H9 (cell line): ENCODE data around the gene RNASEL. TPM values are rescaled to one million over a fixed set of nuclear protein-coding genes. Genes with fewer than 3 reads are reported as not detected.

Source experiments
- DNase-seq: peaks from one replicate; pipeline ENCODE4 v3.0.0-alpha.2; 2017
- H2AFZ ChIP-seq: one replicate; pipeline ENCODE4 v1.6.1; 2013; ENCODE audit warnings: mild to moderate bottlenecking, low read length, control low read depth, moderate library complexity
- H2AK5ac ChIP-seq: 2 replicates; pipeline ENCODE4 v1.6.1; 2013; ENCODE audit warnings: low read length, control low read depth, mixed read lengths; ENCODE audit not compliant: insufficient read length
- H2BK120ac ChIP-seq: one replicate; pipeline ENCODE4 v1.6.1; 2013; ENCODE audit warnings: low read depth, mild to moderate bottlenecking, low read length, control low read depth, inconsistent platforms; ENCODE audit not compliant: poor library complexity, severe bottlenecking
- H2BK12ac ChIP-seq: 2 replicates; pipeline ENCODE4 v1.6.1; 2013; ENCODE audit warnings: low read length, control low read depth, mixed read lengths, low read depth; ENCODE audit not compliant: insufficient read length
- H2BK15ac ChIP-seq: 2 replicates; pipeline ENCODE4 v1.6.1; 2013; ENCODE audit warnings: low read depth, low read length, control low read depth
- H2BK20ac ChIP-seq: one replicate; pipeline ENCODE4 v1.6.1; 2013; ENCODE audit warnings: low read depth, mild to moderate bottlenecking, low read length, control low read depth, inconsistent platforms; ENCODE audit not compliant: poor library complexity, severe bottlenecking
- H2BK5ac ChIP-seq: 2 replicates; pipeline ENCODE4 v1.6.1; 2013; ENCODE audit warnings: low read length, control low read depth, mixed read lengths; ENCODE audit not compliant: insufficient read length
- H3K14ac ChIP-seq: 2 replicates; pipeline ENCODE4 v1.6.1; 2013; ENCODE audit warnings: low read length, control low read depth; ENCODE audit not compliant: insufficient read depth
- H3K18ac ChIP-seq: 2 replicates; pipeline ENCODE4 v1.6.1; 2013; ENCODE audit warnings: low read depth, mild to moderate bottlenecking, mixed read lengths, low read length, control low read depth; ENCODE audit not compliant: insufficient read length
- H3K23ac ChIP-seq: 2 replicates; pipeline ENCODE4 v1.6.1; 2013; ENCODE audit warnings: low read length, control low read depth, mixed read lengths, low read depth; ENCODE audit not compliant: insufficient read length
- H3K23me2 ChIP-seq: 2 replicates; pipeline ENCODE4 v1.6.1; 2013; ENCODE audit warnings: low read depth, mild to moderate bottlenecking, mixed read lengths, low read length, control low read depth; ENCODE audit not compliant: insufficient read length, poor library complexity, severe bottlenecking
- H3K27ac ChIP-seq: 2 replicates; pipeline ENCODE4 v1.5.1; 2013; ENCODE audit warnings: low read length, control low read depth, mixed read lengths, low read depth; ENCODE audit not compliant: insufficient read length
- H3K27me3 ChIP-seq: 2 replicates; pipeline ENCODE4 v1.6.1; 2013; ENCODE audit warnings: low read length, control low read depth, inconsistent platforms; ENCODE audit not compliant: insufficient read depth
- H3K4ac ChIP-seq: 2 replicates; pipeline ENCODE4 v1.6.1; 2013; ENCODE audit warnings: low read depth, mild to moderate bottlenecking, control low read depth, inconsistent platforms, low read length, moderate library complexity
- H3K4me1 ChIP-seq: 2 replicates; pipeline ENCODE4 v1.6.1; 2013; ENCODE audit warnings: low read length, control low read depth, inconsistent platforms; ENCODE audit not compliant: insufficient read depth
- H3K4me2 ChIP-seq: 2 replicates; pipeline ENCODE4 v1.6.1; 2013; ENCODE audit warnings: low read length, control low read depth, mixed read lengths; ENCODE audit not compliant: insufficient read length, insufficient read depth
- H3K56ac ChIP-seq: 2 replicates; pipeline ENCODE4 v1.6.1; 2013; ENCODE audit warnings: low read depth, mild to moderate bottlenecking, mixed read lengths, low read length, control low read depth; ENCODE audit not compliant: insufficient read length
- H3K79me1 ChIP-seq: 2 replicates; pipeline ENCODE4 v1.6.1; 2013; ENCODE audit warnings: low read depth, mild to moderate bottlenecking, moderate library complexity, low read length, control low read depth, inconsistent platforms; ENCODE audit not compliant: insufficient read depth, poor library complexity, severe bottlenecking
- H3K79me2 ChIP-seq: 2 replicates; pipeline ENCODE4 v1.6.1; 2013; ENCODE audit warnings: low read length, control low read depth, inconsistent platforms; ENCODE audit not compliant: insufficient read depth
- H3K9ac ChIP-seq: 2 replicates; pipeline ENCODE4 v1.6.1; 2013; ENCODE audit warnings: low read length, control low read depth, mixed read lengths; ENCODE audit not compliant: insufficient read length; ENCODE audit errors: extremely low read depth
- H3K9me3 ChIP-seq: one replicate; pipeline ENCODE4 v1.6.1; 2013; ENCODE audit warnings: low read depth, low read length, inconsistent platforms; ENCODE audit not compliant: control insufficient read depth
- H3T11ph ChIP-seq: one replicate; pipeline ENCODE4 v1.6.1; 2013; ENCODE audit warnings: mild to moderate bottlenecking, low read length, control low read depth, inconsistent platforms
- H4K20me1 ChIP-seq: one replicate; pipeline ENCODE4 v1.6.1; 2013; ENCODE audit not compliant: control insufficient read depth, insufficient read length, insufficient read depth
- H4K5ac ChIP-seq: 2 replicates; pipeline ENCODE4 v1.6.1; 2013; ENCODE audit warnings: low read depth, mild to moderate bottlenecking, mixed read lengths, low read length, control low read depth; ENCODE audit not compliant: insufficient read length
- H4K8ac ChIP-seq: replicated peaks from 2 replicates; pipeline ENCODE4 v1.6.1; 2013; ENCODE audit warnings: low read length, control low read depth, mixed read lengths, low read depth; ENCODE audit not compliant: insufficient read length
- H4K91ac ChIP-seq: 2 replicates; pipeline ENCODE4 v1.6.1; 2013; ENCODE audit warnings: low read depth, mild to moderate bottlenecking, moderate library complexity, mixed read lengths, low read length, control low read depth; ENCODE audit not compliant: insufficient read length
- H3K27ac Mint-ChIP-seq, 3 experiments: 2 replicates in 2 of 3; 3 replicates in 1 of 3; pipeline ENCODE4 v1.8.0; 2020 to 2021; ENCODE audit warnings: mixed read lengths in 3 of 3, mild to moderate bottlenecking in 1 of 3, moderate library complexity in 1 of 3
- H3K27me3 Mint-ChIP-seq: 2 replicates; pipeline ENCODE4 v1.8.0; 2021; ENCODE audit warnings: low read depth, mild to moderate bottlenecking, moderate library complexity, mixed read lengths
- H3K36me3 Mint-ChIP-seq, 3 experiments: 2 replicates in 2 of 3; 3 replicates in 1 of 3; pipeline ENCODE4 v1.8.0; 2020 to 2021; ENCODE audit warnings: low read depth in 3 of 3, mixed read lengths in 3 of 3; ENCODE audit not compliant: insufficient read depth in 1 of 3
- H3K4me1 Mint-ChIP-seq, 2 experiments: 2 replicates each; pipeline ENCODE4 v1.8.0; 2020; ENCODE audit warnings: mixed read lengths in 2 of 2
- H3K4me3 Mint-ChIP-seq, 2 experiments: 2 replicates in 1 of 2; 3 replicates in 1 of 2; pipeline ENCODE4 v1.8.0; 2020 to 2021; ENCODE audit warnings: mild to moderate bottlenecking in 2 of 2, mixed read lengths in 2 of 2, moderate library complexity in 1 of 2
- H3K9me3 Mint-ChIP-seq, 2 experiments: 2 replicates in 1 of 2; 3 replicates in 1 of 2; pipeline ENCODE4 v1.8.0; 2020; ENCODE audit warnings: mild to moderate bottlenecking in 2 of 2, mixed read lengths in 2 of 2, moderate library complexity in 1 of 2
- WGBS: extraction: QIAGEN DNeasy Blood & Tissue Kit; methylation state at CpG from one replicate; pipeline ENCODE4 v1.1.7; 2013; ENCODE audit warnings: missing lambda C conversion rate, low lambda C conversion rate, mixed read lengths; ENCODE audit not compliant: insufficient read length; ENCODE audit errors: extremely low coverage; 5-methylcytosine and 5-hydroxymethylcytosine counted together
- total RNA-seq: library from RNA; stranded (reverse); gene quantifications from 2 replicates; pipeline ENCODE4 v1.2.1, GENCODE V29; 2021
- TF ChIP-seq, protein P1 (sequence below): fragments of 200-600 bp; sonication (generic); conservative IDR thresholded peaks from 3 replicates; pipeline ENCODE4 v1.8.0; 2021; ENCODE audit warnings: antibody characterized with exemption, mild to moderate bottlenecking

Gene RNASEL
- total RNA-seq, 1 experiment from 2014 or later: 0.63 TPM

DNA sequence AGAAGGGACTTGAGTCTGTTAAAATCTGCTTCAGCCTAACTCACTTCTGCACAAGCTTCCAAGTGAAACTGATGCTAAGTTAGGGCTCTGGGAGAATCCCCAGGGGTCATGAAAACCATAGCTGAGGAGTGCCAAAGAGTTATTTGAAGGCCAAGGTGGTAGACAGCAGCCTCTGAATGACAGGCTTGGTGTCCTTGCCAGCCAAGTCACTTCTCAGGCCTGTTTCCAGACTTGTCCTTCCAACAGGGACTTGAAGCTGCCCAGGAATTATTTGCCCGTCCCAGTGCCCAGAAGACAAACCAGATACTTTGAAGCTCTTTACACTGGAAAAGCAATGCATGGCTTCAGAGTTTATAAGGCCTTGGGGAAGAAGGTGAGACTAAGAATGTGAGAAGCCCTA lies 33.6 kb downstream of the RNASEL start:
- Histone ChIP-seq H3K9ac (no peak overlapping the region), H3K14ac (no peak overlapping the region), H4K8ac (no peak overlapping the region), H2AK5ac (no peak overlapping the region), H3K9me3 (peaks cover 9% of the 10 kb centered on the region), H3K18ac (no peak overlapping the region), H2BK20ac (no peak overlapping the region), H3K23ac (no peak overlapping the region), H3K27me3 (no peaks in the 10 kb centered on the region), H3K23me2 (no peaks in the 10 kb centered on the region), H2BK15ac (no peak overlapping the region), H3K79me1 (no peaks in the 10 kb centered on the region), H2BK12ac (no peak overlapping the region), H4K91ac (no peak overlapping the region), H4K20me1 (no peaks in the 10 kb centered on the region), H3K27ac (no peak overlapping the region), H3T11ph (no peak overlapping the region), H3K56ac (no peak overlapping the region), H2AFZ (no peak overlapping the region), H3K4me2 (no peak overlapping the region), H2BK5ac (no peak overlapping the region), H4K5ac (no peak overlapping the region), H3K79me2 (no peaks in the 10 kb centered on the region), H2BK120ac (no peak overlapping the region), H3K4me1 (no peaks in the 10 kb centered on the region), H3K4ac (no peak overlapping the region)
- peaks cover 5 to 6% of the 10 kb centered on the region in 2 experiments; a peak in 4 of 5 replicates for H3K9me3 Mint-ChIP-seq
- no peak overlapping the region for H3K4me3 Mint-ChIP-seq
- no peaks in the 10 kb centered on the region for H3K4me1 Mint-ChIP-seq
- no peak for DNase-seq
- TF ChIP-seq, protein P1, sequence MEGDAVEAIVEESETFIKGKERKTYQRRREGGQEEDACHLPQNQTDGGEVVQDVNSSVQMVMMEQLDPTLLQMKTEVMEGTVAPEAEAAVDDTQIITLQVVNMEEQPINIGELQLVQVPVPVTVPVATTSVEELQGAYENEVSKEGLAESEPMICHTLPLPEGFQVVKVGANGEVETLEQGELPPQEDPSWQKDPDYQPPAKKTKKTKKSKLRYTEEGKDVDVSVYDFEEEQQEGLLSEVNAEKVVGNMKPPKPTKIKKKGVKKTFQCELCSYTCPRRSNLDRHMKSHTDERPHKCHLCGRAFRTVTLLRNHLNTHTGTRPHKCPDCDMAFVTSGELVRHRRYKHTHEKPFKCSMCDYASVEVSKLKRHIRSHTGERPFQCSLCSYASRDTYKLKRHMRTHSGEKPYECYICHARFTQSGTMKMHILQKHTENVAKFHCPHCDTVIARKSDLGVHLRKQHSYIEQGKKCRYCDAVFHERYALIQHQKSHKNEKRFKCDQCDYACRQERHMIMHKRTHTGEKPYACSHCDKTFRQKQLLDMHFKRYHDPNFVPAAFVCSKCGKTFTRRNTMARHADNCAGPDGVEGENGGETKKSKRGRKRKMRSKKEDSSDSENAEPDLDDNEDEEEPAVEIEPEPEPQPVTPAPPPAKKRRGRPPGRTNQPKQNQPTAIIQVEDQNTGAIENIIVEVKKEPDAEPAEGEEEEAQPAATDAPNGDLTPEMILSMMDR: no peak
- no peaks in the 10 kb centered on the region; the same call in 1 of the 2 replicates for H3K27me3 Mint-ChIP-seq
- H3K27ac Mint-ChIP-seq: no peak overlapping the region
- WGBS: no CpG with 5 or more reads among the region's 1 CpG
- H3K36me3 Mint-ChIP-seq: peaks cover 0 to 4% (median 2%) of the 10 kb centered on the region in 3 experiments; a peak in 3 of 7 replicates
